ENCODE results near the gene IQCH. TPM values are rescaled to one million over a fixed set of nuclear protein-coding genes. Genes with fewer than 3 reads are reported as not detected.

IQCH gene
- total RNA-seq, 4 donors from 2014 or later, result 0.27 to 4.6 (median 1.1) TPM; not detected in 1

GRCh38 chr15:67382723-67383122 is 128.1 kb downstream of the IQCH start:
- no peaks in the 10 kb centered on the region for H3K27me3 ChIP-seq
- H3K27ac ChIP-seq, result no peak overlapping the region
- TF ChIP-seq CTCF (IDR thresholded peaks at IDR 0.05) (no peak), POLR2AphosphoS5 (IDR thresholded peaks at IDR 0.05) (no peak), POLR2A (IDR thresholded peaks at IDR 0.05) (no peak)
- no peaks in the 10 kb centered on the region for H3K9me3 ChIP-seq
- H3K4me3 ChIP-seq, result no peak overlapping the region
- ATAC-seq, result no peak
- WGBS, 2 donors (ENCODE audit: low coverage in 1 of 2), result 94 to 97% methylated on average over 3 of the region's 3 CpGs
- H3K36me3 ChIP-seq, result no peaks in the 10 kb centered on the region
- H3K4me1 ChIP-seq, result no peaks in the 10 kb centered on the region

- WGBS, 2 donors (ENCODE audit: low coverage in 1 of 2), result 83 to 100% methylated on average over 1 of the region's 1 CpG
- H3K4me3 ChIP-seq, result no peak overlapping the region
- H3K9me3 ChIP-seq, result no peaks in the 10 kb centered on the region
- TF ChIP-seq EP300 (IDR thresholded peaks at IDR 0.05), result no peak
- TF ChIP-seq POLR2AphosphoS5 (IDR thresholded peaks at IDR 0.05), result no peak
- no peak for TF ChIP-seq POLR2A (IDR thresholded peaks at IDR 0.05)
- no peak for TF ChIP-seq CTCF (IDR thresholded peaks at IDR 0.05)
- H3K27ac ChIP-seq, result no peak overlapping the region
- H3K4me1 ChIP-seq, result no peaks in the 10 kb centered on the region
- H3K36me3 ChIP-seq, result no peaks in the 10 kb centered on the region
- no peaks in the 10 kb centered on the region for H3K27me3 ChIP-seq
- no peak for ATAC-seq
These were observed 129.3 kb downstream of the IQCH start for GRCh38 chr15:67383899-67384298.

DNA sequence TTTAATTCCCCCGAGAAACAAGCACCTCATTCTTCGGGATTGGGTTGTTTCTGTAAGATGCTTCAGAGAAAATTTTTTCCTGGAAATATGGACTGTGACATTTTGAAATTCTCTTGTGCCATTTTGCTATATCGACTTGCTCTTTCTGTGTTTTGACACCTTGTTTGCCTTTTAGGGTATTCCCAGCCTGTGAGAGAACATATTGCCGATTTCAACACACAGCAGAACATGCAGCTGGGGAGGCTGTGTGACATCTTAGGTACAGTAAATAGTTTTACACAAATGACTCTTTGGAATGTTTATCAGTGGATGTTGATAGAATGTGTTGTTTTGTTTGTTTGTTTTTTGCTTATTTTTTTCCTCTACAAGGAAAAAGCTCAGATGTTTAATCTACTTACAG is 130.2 kb downstream of the IQCH start:
- Histone ChIP-seq H3K27ac (no peak overlapping the region), H3K9me3 (no peaks in the 10 kb centered on the region), H3K27me3 (no peaks in the 10 kb centered on the region), H3K4me3 (no peak overlapping the region), H3K4me1 (no peaks in the 10 kb centered on the region), H3K36me3 (no peaks in the 10 kb centered on the region)
- TF ChIP-seq POLR2AphosphoS5 (IDR thresholded peaks at IDR 0.05) (no peak), CTCF (IDR thresholded peaks at IDR 0.05) (no peak), POLR2A (IDR thresholded peaks at IDR 0.05) (no peak), EP300 (IDR thresholded peaks at IDR 0.05) (no peak)
- no peak for ATAC-seq
- WGBS, 2 donors (ENCODE audit: low coverage in 1 of 2), result 65 to 85% methylated on average over 4 of the region's 4 CpGs

DNA sequence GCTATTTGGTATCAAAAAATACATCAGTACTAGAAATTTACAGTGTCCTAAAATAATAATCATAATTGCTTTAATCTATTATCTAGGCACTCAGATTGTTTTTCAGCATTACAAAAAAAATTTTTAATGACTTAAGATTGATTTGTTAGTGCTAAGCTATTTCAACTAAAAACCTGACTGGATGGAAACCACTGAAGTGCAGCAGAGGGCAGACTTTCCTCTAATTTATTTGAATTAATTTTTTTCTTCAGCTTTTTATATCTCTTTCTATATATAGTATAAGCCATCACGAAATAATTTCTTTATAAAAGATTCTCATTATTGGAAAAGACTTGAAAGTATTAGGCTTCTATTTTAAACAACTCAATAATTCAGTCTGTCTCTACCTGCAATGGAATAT is 131.4 kb downstream of the IQCH start:
- ATAC-seq, result no peak
- 33 to 38% methylated on average over 1 of the region's 1 CpG for WGBS, 2 donors (ENCODE audit: low coverage in 1 of 2)
- Histone ChIP-seq H3K27me3 (no peaks in the 10 kb centered on the region), H3K4me1 (no peaks in the 10 kb centered on the region), H3K27ac (no peak overlapping the region), H3K36me3 (no peaks in the 10 kb centered on the region), H3K9me3 (no peaks in the 10 kb centered on the region), H3K4me3 (no peak overlapping the region)
- TF ChIP-seq POLR2A (IDR thresholded peaks at IDR 0.05), result no peak
- no peak for TF ChIP-seq EP300 (IDR thresholded peaks at IDR 0.05)
- no peak for TF ChIP-seq POLR2AphosphoS5 (IDR thresholded peaks at IDR 0.05)
- no peak for TF ChIP-seq CTCF (IDR thresholded peaks at IDR 0.05)

DNA sequence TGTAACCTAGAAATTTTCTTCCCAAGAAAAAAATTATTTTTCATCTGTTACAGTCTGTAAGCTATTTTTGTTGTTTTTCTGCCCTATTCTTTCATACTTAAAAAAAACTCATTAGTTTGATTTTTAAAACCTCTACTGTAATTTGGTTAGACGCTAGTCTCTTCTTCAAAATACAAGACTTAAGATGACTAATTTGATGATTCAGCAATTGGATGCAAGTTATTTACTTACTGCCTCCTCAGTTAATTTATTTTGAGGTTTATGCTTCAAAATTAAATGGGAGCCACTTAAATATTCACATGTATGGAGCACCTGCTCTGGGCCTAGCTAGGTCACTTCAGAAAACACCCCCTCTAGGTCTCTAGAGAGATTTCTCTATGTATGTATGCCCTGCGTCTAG is 132.4 kb downstream of the IQCH start:
- ATAC-seq, result no peak
- H3K27me3 ChIP-seq, result no peaks in the 10 kb centered on the region
- no peaks in the 10 kb centered on the region for H3K36me3 ChIP-seq
- H3K27ac ChIP-seq, result no peak overlapping the region
- H3K4me1 ChIP-seq, result no peaks in the 10 kb centered on the region
- H3K9me3 ChIP-seq, result no peaks in the 10 kb centered on the region
- TF ChIP-seq EP300 (IDR thresholded peaks at IDR 0.05) (no peak), POLR2AphosphoS5 (IDR thresholded peaks at IDR 0.05) (no peak), POLR2A (IDR thresholded peaks at IDR 0.05) (no peak), CTCF (IDR thresholded peaks at IDR 0.05) (no peak)
- no peak overlapping the region for H3K4me3 ChIP-seq
- WGBS, 2 donors (ENCODE audit: low coverage in 1 of 2), result 94 to 100% methylated on average over 2 of the region's 2 CpGs
